Measurements from ENCODE around the gene HSF2BP. TPM values are rescaled to one million over a fixed set of nuclear protein-coding genes. Genes with fewer than 3 reads are reported as not detected.
"Not testable (repeated sequence)": the region's sequence is repeated elsewhere in the genome, so short reads cannot be mapped to it uniquely, and the experiment has no call there.

HSF2BP gene
- total RNA-seq, 2 experiments from 2014 or later: 0.21 to 0.47 TPM

DNA sequence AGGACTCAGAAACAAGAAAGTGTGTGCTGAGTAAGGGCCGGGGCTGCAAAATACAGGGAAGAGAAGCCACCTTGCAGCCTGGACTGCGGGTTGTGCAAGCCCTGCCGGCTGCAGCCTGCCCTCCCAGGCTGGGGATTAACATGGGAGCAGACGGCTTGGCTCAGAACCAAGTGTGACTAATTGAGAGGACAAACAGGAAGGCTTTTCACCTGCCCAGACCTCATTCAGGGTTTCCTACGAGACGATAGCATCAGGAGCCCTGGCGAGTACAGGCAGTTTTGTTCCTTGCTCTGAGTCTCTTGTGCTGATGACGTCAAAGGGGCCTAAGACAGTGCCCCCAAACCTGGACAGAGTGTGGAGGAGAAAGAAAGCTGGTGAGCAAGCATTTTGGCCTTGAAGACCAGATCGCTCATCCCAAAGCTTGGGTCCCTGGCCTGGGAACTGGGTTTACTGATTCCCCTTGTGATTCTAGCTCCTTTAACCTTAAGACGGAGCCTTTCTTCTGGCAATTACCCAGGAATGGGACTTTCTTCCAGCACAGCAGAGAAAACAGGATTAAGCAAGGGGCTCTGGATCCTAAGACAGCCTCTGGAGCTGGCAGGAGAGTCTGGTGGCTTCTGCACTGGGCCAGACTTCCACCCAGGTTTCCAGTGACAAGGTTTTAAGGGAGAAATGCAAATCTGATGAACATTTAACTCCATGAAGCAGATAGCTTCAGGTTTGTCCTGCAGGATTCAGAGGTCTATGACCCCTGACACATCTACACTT, 142.2 kb downstream of the HSF2BP start:
- H3K27me3 Mint-ChIP-seq; ATAC-seq; H3K4me1 Mint-ChIP-seq; CTCF ChIA-PET; H3K4me3 Mint-ChIP-seq; H3K9me3 Mint-ChIP-seq (ENCODE audit: low read depth); H3K27ac Mint-ChIP-seq; DNase-seq; H3K36me3 Mint-ChIP-seq: not testable (repeated sequence)

- H3K4me1 Mint-ChIP-seq; H3K27ac Mint-ChIP-seq; DNase-seq; CTCF ChIA-PET; H3K36me3 Mint-ChIP-seq; ATAC-seq; H3K4me3 Mint-ChIP-seq; H3K9me3 Mint-ChIP-seq (ENCODE audit: low read depth); H3K27me3 Mint-ChIP-seq: not testable (repeated sequence)
Observed at GRCh38 chr21:43516295-43516847, 142.9 kb downstream of the HSF2BP start.

DNA sequence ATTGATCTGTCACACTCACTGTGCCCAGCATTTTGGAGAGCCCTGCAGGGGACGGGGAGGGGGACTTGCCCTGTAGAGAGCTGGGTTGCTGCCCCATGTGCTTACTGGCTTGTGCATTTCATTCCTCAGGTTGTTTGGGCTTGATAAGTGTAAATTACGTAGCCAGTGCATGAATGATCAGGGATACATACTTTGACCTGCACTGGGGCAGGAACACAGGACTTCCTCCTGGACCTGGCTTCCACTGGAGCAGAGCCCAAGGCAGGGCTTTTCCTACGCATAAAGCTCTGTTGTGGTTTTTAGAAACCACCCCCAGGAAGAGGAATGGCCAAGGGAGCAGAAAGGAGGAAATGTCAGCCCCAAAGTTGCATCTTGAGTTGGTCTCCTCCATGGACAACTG, 144.5 kb downstream of the HSF2BP start:
- H3K9me3 Mint-ChIP-seq (ENCODE audit: low read depth): not testable (repeated sequence)

GRCh38 chr21:43513023-43513422, 146.3 kb downstream of the HSF2BP start:
- DNase-seq; H3K36me3 Mint-ChIP-seq; H3K27ac Mint-ChIP-seq; CTCF ChIA-PET; H3K9me3 Mint-ChIP-seq (ENCODE audit: low read depth); H3K4me3 Mint-ChIP-seq; ATAC-seq; H3K4me1 Mint-ChIP-seq; H3K27me3 Mint-ChIP-seq: not testable (repeated sequence)

More for the DNA sequence above, 144.5 kb downstream of the HSF2BP start:
- H3K27me3 Mint-ChIP-seq, ATAC-seq, DNase-seq, H3K4me1 Mint-ChIP-seq, CTCF ChIA-PET, H3K4me3 Mint-ChIP-seq, H3K36me3 Mint-ChIP-seq, H3K27ac Mint-ChIP-seq: not testable (repeated sequence)

DNA sequence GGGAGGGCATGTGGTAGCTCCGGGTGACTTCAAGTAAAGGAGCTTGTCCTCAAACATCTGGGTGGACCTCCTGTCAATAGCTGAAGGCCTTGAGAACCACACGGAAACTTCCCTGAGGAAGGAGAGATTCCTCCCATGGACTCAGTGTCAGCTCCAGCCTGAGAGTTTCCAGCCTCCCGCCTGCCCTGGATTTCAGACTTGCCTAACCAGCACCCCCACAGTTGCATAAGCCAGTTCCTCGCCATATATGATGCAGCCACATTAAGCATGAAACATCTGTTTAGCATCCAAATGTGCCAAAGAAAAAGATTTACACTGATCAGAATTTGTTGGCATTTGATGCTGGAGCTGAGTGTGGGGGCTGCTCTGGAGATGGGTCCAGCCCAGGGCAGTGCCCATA, 148.1 kb downstream of the HSF2BP start:
- CTCF ChIA-PET, H3K27me3 Mint-ChIP-seq: not testable (repeated sequence)

GRCh38 chr21:43510669-43511068, 148.6 kb downstream of the HSF2BP start:
- H3K4me3 Mint-ChIP-seq; H3K27ac Mint-ChIP-seq; H3K4me1 Mint-ChIP-seq; H3K36me3 Mint-ChIP-seq; H3K9me3 Mint-ChIP-seq (ENCODE audit: low read depth); H3K27me3 Mint-ChIP-seq; DNase-seq; CTCF ChIA-PET: not testable (repeated sequence)
- ATAC-seq: peak; percentile 72

More for the DNA sequence above, 148.1 kb downstream of the HSF2BP start:
- ATAC-seq; H3K4me3 Mint-ChIP-seq; H3K9me3 Mint-ChIP-seq (ENCODE audit: low read depth); DNase-seq; H3K27ac Mint-ChIP-seq; H3K4me1 Mint-ChIP-seq; H3K36me3 Mint-ChIP-seq: not testable (repeated sequence)

DNA sequence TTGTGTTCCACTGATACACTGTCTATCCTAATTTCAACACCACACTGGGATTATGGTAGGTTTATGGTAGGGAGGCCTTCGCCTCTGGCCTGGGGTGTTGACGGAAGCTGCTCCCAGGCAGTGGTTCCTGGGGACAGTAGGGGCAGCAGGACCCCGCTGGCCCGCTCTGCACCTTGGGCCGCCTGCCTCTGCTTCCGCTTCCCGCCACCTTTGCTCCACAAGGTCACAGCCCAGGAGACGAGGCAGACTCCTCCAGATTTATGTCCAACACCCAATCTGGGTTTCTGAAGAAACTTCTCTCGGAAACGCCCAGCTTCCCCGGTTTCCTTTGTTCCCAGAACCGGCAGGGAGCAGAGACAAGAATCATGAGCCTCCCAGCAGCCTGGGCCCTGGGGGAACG, 155.4 kb downstream of the HSF2BP start:
- CTCF ChIA-PET; DNase-seq; H3K27ac Mint-ChIP-seq; ATAC-seq; H3K4me1 Mint-ChIP-seq; H3K9me3 Mint-ChIP-seq (ENCODE audit: low read depth); H3K27me3 Mint-ChIP-seq; H3K4me3 Mint-ChIP-seq; H3K36me3 Mint-ChIP-seq: not testable (repeated sequence)

DNA sequence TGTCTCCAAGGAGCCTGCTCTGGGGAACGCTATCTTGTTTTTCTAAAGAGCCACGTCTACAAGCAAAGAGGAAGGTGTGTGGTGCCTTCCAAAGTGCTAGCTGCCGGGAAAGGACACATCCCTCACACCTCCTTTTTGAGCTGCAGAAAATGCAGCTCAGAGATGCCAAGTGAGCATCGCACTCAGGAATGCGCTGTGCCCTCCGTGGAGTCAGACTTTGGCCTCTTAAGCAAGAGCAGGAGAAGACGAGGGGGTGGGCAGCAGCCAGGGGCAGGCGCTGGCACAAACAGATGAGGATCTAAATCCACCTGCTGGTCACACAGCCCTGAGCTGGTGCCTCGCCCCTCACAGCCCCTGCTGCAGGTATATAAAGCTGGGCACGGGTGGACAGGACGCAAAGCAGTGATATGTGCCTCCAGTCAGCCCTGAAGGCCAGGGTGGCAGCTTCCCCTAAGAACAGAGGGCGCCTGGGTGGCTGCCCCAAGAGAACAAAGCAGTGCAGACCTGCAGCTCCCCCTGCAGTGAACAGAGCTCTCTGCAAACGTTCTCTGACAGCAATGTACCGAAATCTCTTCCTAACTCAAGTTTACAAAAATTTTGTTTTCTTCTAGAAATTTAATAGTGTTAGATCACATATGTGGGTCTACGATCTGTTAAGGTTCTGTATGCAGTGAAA, 156.1 kb downstream of the HSF2BP start:
- H3K4me1 Mint-ChIP-seq; H3K36me3 Mint-ChIP-seq; H3K4me3 Mint-ChIP-seq; CTCF ChIA-PET; ATAC-seq; DNase-seq; H3K27ac Mint-ChIP-seq; H3K9me3 Mint-ChIP-seq (ENCODE audit: low read depth); H3K27me3 Mint-ChIP-seq: not testable (repeated sequence)

DNA sequence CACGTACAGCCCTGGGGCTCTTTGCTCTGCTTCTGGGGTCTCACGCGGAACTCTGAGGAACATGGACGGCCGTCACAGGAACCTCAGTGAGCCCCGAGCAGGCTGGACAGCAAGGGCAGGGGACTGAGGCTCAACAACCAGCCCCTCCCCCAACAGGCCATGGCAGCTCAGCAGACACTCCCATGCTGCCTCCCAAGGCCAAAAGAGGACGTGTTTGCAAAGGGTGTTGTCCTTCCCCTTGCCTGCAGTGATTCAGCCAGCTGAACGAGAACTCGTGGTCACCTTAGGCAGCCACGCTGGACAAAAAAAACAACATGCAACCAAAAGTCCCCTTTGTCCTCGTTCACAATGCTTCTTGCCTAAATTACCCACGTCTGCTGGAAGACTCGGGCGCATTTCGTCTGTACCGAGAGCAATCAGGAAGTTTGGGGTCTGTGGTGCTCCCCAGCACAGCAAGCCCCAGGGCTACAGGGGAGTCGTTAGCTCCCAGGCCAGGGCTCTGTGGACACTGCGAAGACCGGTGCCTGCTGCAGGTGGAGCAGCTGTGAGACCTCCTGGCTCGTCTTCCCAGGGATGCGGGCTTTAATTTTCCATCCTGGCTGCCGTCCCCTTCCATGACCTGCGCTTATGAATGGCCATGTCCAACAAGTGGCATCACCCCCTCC, 156.7 kb downstream of the HSF2BP start:
- ATAC-seq; DNase-seq; H3K4me1 Mint-ChIP-seq; H3K27me3 Mint-ChIP-seq; H3K4me3 Mint-ChIP-seq; CTCF ChIA-PET; H3K36me3 Mint-ChIP-seq; H3K9me3 Mint-ChIP-seq (ENCODE audit: low read depth); H3K27ac Mint-ChIP-seq: not testable (repeated sequence)

DNA sequence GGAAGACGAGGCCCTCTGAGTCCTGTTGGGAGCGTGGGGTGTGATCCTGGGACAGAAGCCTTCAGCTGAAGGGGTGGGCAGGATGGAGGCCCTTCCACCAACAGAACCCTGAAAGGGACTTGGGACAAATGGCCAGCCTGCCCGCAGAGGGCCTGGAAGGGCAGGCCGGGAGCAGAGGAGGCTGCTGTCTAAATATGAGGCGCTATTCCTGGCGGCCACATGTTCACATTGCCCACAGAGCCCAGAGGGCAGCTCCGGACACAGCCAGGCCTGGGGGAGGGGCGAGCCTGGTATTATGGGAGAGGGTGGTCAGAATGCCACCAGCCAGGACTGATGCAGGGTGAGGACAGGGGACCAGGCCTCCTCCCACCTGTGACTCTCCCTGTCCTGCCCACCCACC, 160.4 kb downstream of the HSF2BP start:
- H3K4me1 Mint-ChIP-seq; H3K9me3 Mint-ChIP-seq (ENCODE audit: low read depth); ATAC-seq; H3K27me3 Mint-ChIP-seq; H3K4me3 Mint-ChIP-seq; DNase-seq; CTCF ChIA-PET; H3K36me3 Mint-ChIP-seq; H3K27ac Mint-ChIP-seq: not testable (repeated sequence)

GRCh38 chr21:43498065-43498464, 161.2 kb downstream of the HSF2BP start:
- H3K4me1 Mint-ChIP-seq; ATAC-seq; H3K27me3 Mint-ChIP-seq; H3K36me3 Mint-ChIP-seq; CTCF ChIA-PET; H3K27ac Mint-ChIP-seq; H3K9me3 Mint-ChIP-seq (ENCODE audit: low read depth); H3K4me3 Mint-ChIP-seq; DNase-seq: not testable (repeated sequence)

DNA sequence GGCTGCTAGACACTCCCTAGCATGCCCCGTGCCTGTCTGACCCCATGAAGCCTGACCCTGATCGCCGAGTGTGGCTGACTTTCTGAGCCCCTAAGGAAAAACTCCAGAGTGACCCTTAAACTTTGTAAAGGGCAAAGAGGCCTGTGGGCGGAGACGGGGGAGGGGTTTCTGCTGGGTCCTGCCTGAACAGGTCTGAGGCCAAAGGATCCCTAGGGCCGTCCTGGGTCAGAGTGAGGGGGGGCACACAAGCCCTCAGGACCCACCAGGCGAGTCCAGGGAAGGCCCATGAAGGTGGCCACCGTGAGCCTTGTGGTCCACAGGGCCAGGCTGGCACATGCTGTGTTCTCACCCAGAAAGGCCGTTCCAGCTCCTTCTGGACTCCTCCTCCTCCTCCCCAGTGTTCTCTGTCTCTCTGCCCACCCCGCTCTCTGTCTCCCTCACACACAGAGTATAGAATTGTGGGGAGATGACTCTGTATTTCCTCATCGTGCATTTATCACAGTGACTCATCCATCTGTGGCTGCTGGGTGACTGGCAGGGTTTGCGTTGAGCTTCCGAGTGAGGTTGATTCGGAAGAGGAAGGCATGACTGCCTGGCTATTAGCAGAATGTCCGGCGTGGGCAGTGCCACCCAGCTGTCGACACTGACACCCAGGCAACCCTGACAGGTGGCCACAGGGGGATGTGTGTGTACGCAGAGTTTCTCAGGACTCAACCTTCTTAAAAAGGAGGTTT, 164.8 kb downstream of the HSF2BP start:
- H3K4me1 Mint-ChIP-seq; CTCF ChIA-PET; H3K27ac Mint-ChIP-seq; H3K4me3 Mint-ChIP-seq; H3K36me3 Mint-ChIP-seq; H3K27me3 Mint-ChIP-seq; H3K9me3 Mint-ChIP-seq (ENCODE audit: low read depth): not testable (repeated sequence)
- peak; percentile 83 for ATAC-seq
- DNase-seq: peak; percentile 32

DNA sequence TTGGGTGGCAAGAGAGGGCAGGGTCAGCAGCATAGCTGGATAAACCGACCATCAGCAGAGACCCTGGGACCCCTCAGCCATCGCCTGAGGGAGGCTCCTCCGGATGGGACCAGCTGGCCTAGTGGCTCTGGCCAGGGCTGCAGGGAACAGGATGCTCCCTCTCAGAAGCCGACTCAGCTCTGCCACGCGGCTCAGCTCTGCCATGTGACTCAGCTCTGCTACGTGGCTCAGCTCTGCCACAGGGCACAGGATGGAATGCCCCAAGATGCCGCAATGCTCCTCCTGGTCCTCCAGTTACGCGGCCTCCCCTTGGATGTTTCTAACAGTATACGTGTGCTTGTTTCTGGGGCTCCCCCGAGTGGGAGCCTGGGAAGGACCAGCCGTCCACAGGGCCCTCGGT, 165.8 kb downstream of the HSF2BP start:
- ATAC-seq, H3K27ac Mint-ChIP-seq, CTCF ChIA-PET: not testable (repeated sequence)

More for the DNA sequence above, 165.8 kb downstream of the HSF2BP start:
- not testable (repeated sequence) for H3K4me3 Mint-ChIP-seq; H3K9me3 Mint-ChIP-seq (ENCODE audit: low read depth); H3K27me3 Mint-ChIP-seq; H3K36me3 Mint-ChIP-seq; H3K4me1 Mint-ChIP-seq; DNase-seq

All from activated CD8-positive, alpha-beta memory T cell treated with anti-CD3 and anti-CD28 coated beads, Interleukin-2, amount 10 ng/mL, durations not matched to agents 7 days and 5 days (primary cell).